Thyroid gland (tissue), 4 donors: Measurements from ENCODE around the gene PCNX1.

Source experiments
- POLR2A ChIP-seq, 2 donors: fragments of 450-650 bp; IDR thresholded peaks; one replicate each; pipeline ENCODE4 v1.6.1; 2017; ENCODE audit warnings: antibody characterized with exemption in 2 of 2, mild to moderate bottlenecking in 2 of 2, moderate library complexity in 1 of 2
- TF ChIP-seq, protein P1 (sequence below), 6 experiments: fragments of 200-600 bp in 3 of 6; fragments of 450-650 bp in 3 of 6; sonication (generic) in 3 of 6; IDR thresholded peaks; one replicate each; pipeline ENCODE4 v1.5.1; 2016 to 2019; ENCODE audit warnings: antibody characterized with exemption in 6 of 6, mild to moderate bottlenecking in 2 of 6, inconsistent platforms in 1 of 6, moderate library complexity in 1 of 6

GRCh38 chr14:71060274-71060673, 153.0 kb downstream of the PCNX1 start:
- TF ChIP-seq, protein P1, sequence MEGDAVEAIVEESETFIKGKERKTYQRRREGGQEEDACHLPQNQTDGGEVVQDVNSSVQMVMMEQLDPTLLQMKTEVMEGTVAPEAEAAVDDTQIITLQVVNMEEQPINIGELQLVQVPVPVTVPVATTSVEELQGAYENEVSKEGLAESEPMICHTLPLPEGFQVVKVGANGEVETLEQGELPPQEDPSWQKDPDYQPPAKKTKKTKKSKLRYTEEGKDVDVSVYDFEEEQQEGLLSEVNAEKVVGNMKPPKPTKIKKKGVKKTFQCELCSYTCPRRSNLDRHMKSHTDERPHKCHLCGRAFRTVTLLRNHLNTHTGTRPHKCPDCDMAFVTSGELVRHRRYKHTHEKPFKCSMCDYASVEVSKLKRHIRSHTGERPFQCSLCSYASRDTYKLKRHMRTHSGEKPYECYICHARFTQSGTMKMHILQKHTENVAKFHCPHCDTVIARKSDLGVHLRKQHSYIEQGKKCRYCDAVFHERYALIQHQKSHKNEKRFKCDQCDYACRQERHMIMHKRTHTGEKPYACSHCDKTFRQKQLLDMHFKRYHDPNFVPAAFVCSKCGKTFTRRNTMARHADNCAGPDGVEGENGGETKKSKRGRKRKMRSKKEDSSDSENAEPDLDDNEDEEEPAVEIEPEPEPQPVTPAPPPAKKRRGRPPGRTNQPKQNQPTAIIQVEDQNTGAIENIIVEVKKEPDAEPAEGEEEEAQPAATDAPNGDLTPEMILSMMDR (IDR thresholded peaks at IDR 0.05) = no peak
- no peak for TF ChIP-seq POLR2A (IDR thresholded peaks at IDR 0.05)
